VCaP (cell line): ENCODE measurements around the gene KRTAP10-3.
"Not testable (repeated sequence)": the region's sequence is repeated elsewhere in the genome, so short reads cannot be mapped to it uniquely, and the experiment has no call there.

Source experiments
- H3K27ac ChIP-seq: fragments of 450-650 bp; 2 replicates; pipeline ENCODE4 v1.5.1; 2017
- CTCF ChIP-seq: fragments of 450-650 bp; conservative IDR thresholded peaks from 2 replicates; pipeline ENCODE4 v1.5.1; 2017; ENCODE audit warnings: mild to moderate bottlenecking, moderate library complexity

The KRTAP10-3 gene

GRCh38 chr21:44592446-44593311, 34.1 kb upstream of the KRTAP10-3 start, which contains the start of gene KRTAP10-6:
KRTAP10-6 (minus strand) TSS chr21:44592505; CDS start chr21:44592484, 21 bp downstream.
- no peak within 1 kb of the TSS for H3K27ac ChIP-seq
- no peak for TF ChIP-seq CTCF

GRCh38 chr21:44591801-44592130, 33.2 kb upstream of the KRTAP10-3 start:
- H3K27ac ChIP-seq = not testable (repeated sequence)

- not testable (repeated sequence) for H3K27ac ChIP-seq
Measured at GRCh38 chr21:44590897-44591800, 32.6 kb upstream of the KRTAP10-3 start.

GRCh38 chr21:44590311-44590721, 31.7 kb upstream of the KRTAP10-3 start:
- TF ChIP-seq CTCF = no peak
- no peak overlapping the region for H3K27ac ChIP-seq

- TF ChIP-seq CTCF = no peak
- no peak overlapping the region for H3K27ac ChIP-seq
Measured at GRCh38 chr21:44589586-44590305, 31.2 kb upstream of the KRTAP10-3 start.

- H3K27ac ChIP-seq = no peak overlapping the region
- TF ChIP-seq CTCF = no peak
Measured at GRCh38 chr21:44589094-44589493, 30.5 kb upstream of the KRTAP10-3 start.

GRCh38 chr21:44585892-44586291, 27.3 kb upstream of the KRTAP10-3 start:
- TF ChIP-seq CTCF = no peak
- no peak overlapping the region for H3K27ac ChIP-seq

- TF ChIP-seq CTCF = no peak
Measured at GRCh38 chr21:44583800-44584147, 25.2 kb upstream of the KRTAP10-3 start.

More at GRCh38 chr21:44583800-44584147, 25.2 kb upstream of the KRTAP10-3 start:
- H3K27ac ChIP-seq = peak overlapping the region; percentile 49; the same call in 1 of the 2 replicates
